Measurements from ENCODE around the gene MTARC2. TPM values are rescaled to one million over a fixed set of nuclear protein-coding genes. Genes with fewer than 3 reads are reported as not detected.

Gene MTARC2
- total and polyA plus RNA-seq, 10 of the 15 experiments (the other 5 are each of a cell fraction or from before 2014, with no cell fraction given) = 1.9 to 5.5 (median 3.3) TPM

GRCh38 chr1:220748089-220748934, at the start of gene MTARC2 (continued):
- TF ChIP-seq, protein P1, sequence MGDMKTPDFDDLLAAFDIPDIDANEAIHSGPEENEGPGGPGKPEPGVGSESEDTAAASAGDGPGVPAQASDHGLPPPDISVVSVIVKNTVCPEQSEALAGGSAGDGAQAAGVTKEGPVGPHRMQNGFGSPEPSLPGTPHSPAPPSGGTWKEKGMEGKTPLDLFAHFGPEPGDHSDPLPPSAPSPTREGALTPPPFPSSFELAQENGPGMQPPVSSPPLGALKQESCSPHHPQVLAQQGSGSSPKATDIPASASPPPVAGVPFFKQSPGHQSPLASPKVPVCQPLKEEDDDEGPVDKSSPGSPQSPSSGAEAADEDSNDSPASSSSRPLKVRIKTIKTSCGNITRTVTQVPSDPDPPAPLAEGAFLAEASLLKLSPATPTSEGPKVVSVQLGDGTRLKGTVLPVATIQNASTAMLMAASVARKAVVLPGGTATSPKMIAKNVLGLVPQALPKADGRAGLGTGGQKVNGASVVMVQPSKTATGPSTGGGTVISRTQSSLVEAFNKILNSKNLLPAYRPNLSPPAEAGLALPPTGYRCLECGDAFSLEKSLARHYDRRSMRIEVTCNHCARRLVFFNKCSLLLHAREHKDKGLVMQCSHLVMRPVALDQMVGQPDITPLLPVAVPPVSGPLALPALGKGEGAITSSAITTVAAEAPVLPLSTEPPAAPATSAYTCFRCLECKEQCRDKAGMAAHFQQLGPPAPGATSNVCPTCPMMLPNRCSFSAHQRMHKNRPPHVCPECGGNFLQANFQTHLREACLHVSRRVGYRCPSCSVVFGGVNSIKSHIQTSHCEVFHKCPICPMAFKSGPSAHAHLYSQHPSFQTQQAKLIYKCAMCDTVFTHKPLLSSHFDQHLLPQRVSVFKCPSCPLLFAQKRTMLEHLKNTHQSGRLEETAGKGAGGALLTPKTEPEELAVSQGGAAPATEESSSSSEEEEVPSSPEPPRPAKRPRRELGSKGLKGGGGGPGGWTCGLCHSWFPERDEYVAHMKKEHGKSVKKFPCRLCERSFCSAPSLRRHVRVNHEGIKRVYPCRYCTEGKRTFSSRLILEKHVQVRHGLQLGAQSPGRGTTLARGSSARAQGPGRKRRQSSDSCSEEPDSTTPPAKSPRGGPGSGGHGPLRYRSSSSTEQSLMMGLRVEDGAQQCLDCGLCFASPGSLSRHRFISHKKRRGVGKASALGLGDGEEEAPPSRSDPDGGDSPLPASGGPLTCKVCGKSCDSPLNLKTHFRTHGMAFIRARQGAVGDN (IDR thresholded peaks at IDR 0.05) = no peak
- TF ChIP-seq MTA3 (IDR thresholded peaks at IDR 0.05; ENCODE audit: borderline replicate concordance, low read length) = no peak

DNA sequence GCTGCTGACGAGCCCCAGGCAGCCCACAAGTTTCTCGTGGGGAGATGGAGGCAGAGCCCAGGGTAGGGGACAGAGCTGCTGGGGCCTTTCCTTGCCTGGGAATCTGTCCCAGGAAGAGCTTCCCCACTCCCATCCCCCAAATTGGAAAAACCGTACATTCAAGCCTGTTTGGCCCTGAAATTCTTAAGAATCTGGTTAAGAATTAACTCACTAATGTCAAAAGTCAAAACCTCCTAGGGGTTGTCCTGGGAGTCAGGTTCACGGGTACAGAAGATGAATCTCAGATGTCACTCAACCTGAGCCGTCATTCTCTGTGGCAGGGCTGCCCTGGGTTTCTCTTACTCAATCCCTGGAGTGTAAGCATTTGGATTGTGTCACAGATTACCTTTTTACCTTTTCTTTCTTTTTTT, 49.5 kb upstream of the MTARC2 start:
- no peak overlapping the region for H3K4me3 ChIP-seq
- BruUV-seq (replicated peaks) = no TSS peak
- H3K79me2 ChIP-seq (ENCODE audit: control insufficient read depth, insufficient read depth, low read length) = no peaks in the 10 kb centered on the region
- H3K27me3 ChIP-seq (replicated peaks in 1 of 2; ENCODE audit: control insufficient read depth in 2 of 2, insufficient read depth in 2 of 2, low read length in 1 of 2) = no peaks in the 10 kb centered on the region
- SMC1A ChIA-PET (ENCODE audit: uncharacterized antibody, unreplicated experiment) = interaction anchor here (1.2 kb wide), 1 partner anchor 12 kb away, joined by 4 read pairs; no protein-coding TSS in a partner anchor
- no peaks in the 10 kb centered on the region for H3K36me3 ChIP-seq (ENCODE audit: control insufficient read depth in 2 of 2, insufficient read depth in 2 of 2, low read length in 1 of 2)
- WGBS (ENCODE audit: insufficient coverage, insufficient replicate concordance, low lambda C conversion rate, missing lambda C conversion rate) = 42% methylated on average over 5 of the region's 5 CpGs
- H4K20me1 ChIP-seq (ENCODE audit: control insufficient read depth, insufficient read depth) = no peaks in the 10 kb centered on the region
- TF ChIP-seq SMARCA5 (IDR thresholded peaks at IDR 0.05) = no peak
- TF ChIP-seq NR2F1 (conservative IDR thresholded peaks at IDR 0.05) = no peak
- TF ChIP-seq CBX5 (IDR thresholded peaks at IDR 0.05; ENCODE audit: low read depth) = no peak
- TF ChIP-seq, protein P2, sequence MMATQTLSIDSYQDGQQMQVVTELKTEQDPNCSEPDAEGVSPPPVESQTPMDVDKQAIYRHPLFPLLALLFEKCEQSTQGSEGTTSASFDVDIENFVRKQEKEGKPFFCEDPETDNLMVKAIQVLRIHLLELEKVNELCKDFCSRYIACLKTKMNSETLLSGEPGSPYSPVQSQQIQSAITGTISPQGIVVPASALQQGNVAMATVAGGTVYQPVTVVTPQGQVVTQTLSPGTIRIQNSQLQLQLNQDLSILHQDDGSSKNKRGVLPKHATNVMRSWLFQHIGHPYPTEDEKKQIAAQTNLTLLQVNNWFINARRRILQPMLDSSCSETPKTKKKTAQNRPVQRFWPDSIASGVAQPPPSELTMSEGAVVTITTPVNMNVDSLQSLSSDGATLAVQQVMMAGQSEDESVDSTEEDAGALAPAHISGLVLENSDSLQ (IDR thresholded peaks at IDR 0.05) = 0 out of 2 replicates have a peak, but pooled peaks have one; percentile 7
- TF ChIP-seq ASH2L (IDR thresholded peaks at IDR 0.05; ENCODE audit: borderline replicate concordance, low read depth) = no peak
- no peak overlapping the region for H2AFZ ChIP-seq (ENCODE audit: control insufficient read depth, low read depth, low read length)
- FAIRE-seq (no peak), ATAC-seq (no peak), DNase-seq (ENCODE audit: low read depth, low spot score) (no peak)
- CTCF ChIA-PET = interaction anchor here (1.0 to 3.1 kb wide), 5 partner anchors 17 to 481 kb away, joined by 3 to 14 read pairs (median 6); no protein-coding TSS in a partner anchor
- RAD21 ChIA-PET (ENCODE audit: unreplicated experiment) = interaction anchor here (1.0 kb wide), 1 partner anchor 34 kb away, joined by 3 read pairs; no protein-coding TSS in a partner anchor
- POLR2A ChIA-PET = interaction anchor here (1.0 kb wide), 1 partner anchor 70 kb away, joined by 3 read pairs; no protein-coding TSS in a partner anchor
- H3K9ac ChIP-seq (ENCODE audit: control insufficient read depth, insufficient read depth, low read length) = no peak overlapping the region
- no peak overlapping the region for H3K27ac ChIP-seq (ENCODE audit: control insufficient read depth, insufficient read depth)
- intact Hi-C loops (cut with micrococcal nuclease; ENCODE audit: unreplicated experiment) (no loop called here), in situ Hi-C loops (cut with MboI) (no loop called here)
- no peaks in the 10 kb centered on the region for H3K4me1 ChIP-seq (ENCODE audit: control insufficient read depth, insufficient read depth, low read length)
- no peak overlapping the region for H3K4me2 ChIP-seq (ENCODE audit: control insufficient read depth, insufficient read depth)
- no peaks in the 10 kb centered on the region; the same call in 2 of the 3 replicates for H3K9me3 ChIP-seq (replicated peaks; ENCODE audit: control insufficient read depth, insufficient read depth, low read length)

All from GM12878 (cell line).